IMR-90 (cell line): ENCODE results near the gene HSPH1. TPM values are rescaled to one million over a fixed set of nuclear protein-coding genes. Genes with fewer than 3 reads are reported as not detected.
A peak's percentile ranks its signal among the peaks of the same experiment; 100 is the strongest.

Experiments
- ATAC-seq: fragments of 200-7000 bp; cut with Tn5 transposase; 2 replicates; pipeline ENCODE4 v1.9.1; 2020; ENCODE audit warnings: low read depth, mild to moderate bottlenecking, moderate library complexity
- BruUV-seq: library from RNA; stranded (reverse); fragments of 400-500 nt; replicated peaks from 2 replicates; lab custom pipeline; 2021; lab: Mats Ljungman, UMichigan
- CTCF ChIA-PET: fragments of 300-600 bp; formaldehyde crosslinking; extraction: SDS; loops from one replicate; lab custom pipeline; 2021; ENCODE audit warnings: antibody characterized with exemption; lab: Yijun Ruan, JAX
- POLR2A ChIA-PET: fragments of 300-600 bp; sonication (Branson Sonifier 250); formaldehyde crosslinking; loops from one replicate; lab custom pipeline; 2022; ENCODE audit warnings: antibody characterized with exemption; ENCODE audit not compliant: unreplicated experiment; lab: Charles Lee
- DNase-seq: peaks from one replicate; pipeline ENCODE4 v3.0.0; 2013
- H2AFZ ChIP-seq: replicated peaks from 2 replicates; pipeline ENCODE3; 2013; ENCODE audit warnings: low read length, mild to moderate bottlenecking; ENCODE audit not compliant: poor library complexity
- H2AK5ac ChIP-seq: 2 replicates; pipeline ENCODE4 v1.6.1; 2013; ENCODE audit warnings: low read depth, low read length, inconsistent platforms
- H2AK9ac ChIP-seq: replicated peaks from 2 replicates; pipeline ENCODE3; 2013; ENCODE audit warnings: mild to moderate bottlenecking, low read depth, low read length, moderate library complexity; ENCODE audit not compliant: poor library complexity
- H2BK120ac ChIP-seq: 2 replicates; pipeline ENCODE4 v1.6.1; 2013; ENCODE audit warnings: low read depth, low read length, inconsistent platforms
- H2BK15ac ChIP-seq: 3 replicates; pipeline ENCODE4 v1.6.1; 2013; ENCODE audit warnings: low read depth, low read length, inconsistent platforms
- H2BK20ac ChIP-seq: 2 replicates; pipeline ENCODE4 v1.6.1; 2013; ENCODE audit warnings: low read depth, mild to moderate bottlenecking, inconsistent platforms, low read length, moderate library complexity
- H2BK5ac ChIP-seq: 2 replicates; pipeline ENCODE4 v1.6.1; 2013; ENCODE audit warnings: mild to moderate bottlenecking, low read depth, low read length, inconsistent platforms; ENCODE audit not compliant: poor library complexity, severe bottlenecking
- H3K14ac ChIP-seq: replicated peaks from 2 replicates; pipeline ENCODE4 v1.6.1; 2013; ENCODE audit warnings: low read depth, low read length, inconsistent platforms
- H3K18ac ChIP-seq: 2 replicates; pipeline ENCODE4 v1.6.1; 2013; ENCODE audit warnings: low read depth, low read length, control low read depth
- H3K23ac ChIP-seq: 2 replicates; pipeline ENCODE4 v1.6.1; 2013; ENCODE audit warnings: low read depth, low read length, inconsistent platforms
- H3K27ac ChIP-seq: 2 replicates; pipeline ENCODE4 v1.5.1; 2013; ENCODE audit warnings: mild to moderate bottlenecking, control low read depth, low read length; ENCODE audit not compliant: insufficient read depth
- H3K27me3 ChIP-seq: 2 replicates; pipeline ENCODE4 v1.6.1; 2013; ENCODE audit warnings: low read length; ENCODE audit not compliant: control insufficient read depth, insufficient read depth
- H3K36me3 ChIP-seq: 2 replicates; pipeline ENCODE4 v1.6.1; 2013; ENCODE audit warnings: low read length, mixed read lengths; ENCODE audit not compliant: control insufficient read depth, insufficient read depth
- H3K4ac ChIP-seq: 2 replicates; pipeline ENCODE4 v1.6.1; 2013; ENCODE audit warnings: low read depth, low read length, inconsistent platforms
- H3K4me1 ChIP-seq: 2 replicates; pipeline ENCODE4 v1.6.1; 2013; ENCODE audit warnings: low read length, mixed read lengths; ENCODE audit not compliant: control insufficient read depth, insufficient read depth
- H3K4me2 ChIP-seq: 2 replicates; pipeline ENCODE4 v1.6.1; 2013; ENCODE audit warnings: low read depth, mild to moderate bottlenecking, control low read depth, low read length, moderate library complexity
- H3K4me3 ChIP-seq: 2 replicates; pipeline ENCODE4 v1.5.1; 2013; ENCODE audit warnings: low read depth, mild to moderate bottlenecking, control low read depth, low read length, moderate library complexity; ENCODE audit not compliant: insufficient read depth
- H3K56ac ChIP-seq: 2 replicates; pipeline ENCODE4 v1.6.1; 2013; ENCODE audit warnings: low read length, inconsistent platforms; ENCODE audit not compliant: insufficient read depth; ENCODE audit errors: extremely low read depth
- H3K79me1 ChIP-seq, 2 experiments: 2 replicates each; pipeline ENCODE4 v1.6.1; 2013; ENCODE audit warnings: low read length in 2 of 2, inconsistent platforms in 1 of 2, low read depth in 1 of 2
- H3K9ac ChIP-seq: 2 replicates; pipeline ENCODE4 v1.6.1; 2013; ENCODE audit warnings: low read depth, low read length, control low read depth
- H3K9me1 ChIP-seq: 2 replicates; pipeline ENCODE4 v1.6.1; 2013; ENCODE audit warnings: low read length, inconsistent platforms; ENCODE audit not compliant: insufficient read depth
- H3K9me3 ChIP-seq: 2 replicates; pipeline ENCODE4 v1.6.1; 2013; ENCODE audit warnings: low read length; ENCODE audit not compliant: control insufficient read depth, insufficient read depth
- H4K20me1 ChIP-seq: 2 replicates; pipeline ENCODE4 v1.6.1; 2013; ENCODE audit warnings: low read length, inconsistent platforms; ENCODE audit not compliant: insufficient read depth
- H4K5ac ChIP-seq: 2 replicates; pipeline ENCODE4 v1.6.1; 2013; ENCODE audit warnings: mild to moderate bottlenecking, low read depth, low read length, control low read depth
- H4K8ac ChIP-seq, 2 experiments: 2 replicates each; pipeline ENCODE4 v1.6.1; 2013; ENCODE audit warnings: low read depth in 2 of 2, low read length in 2 of 2, control low read depth in 1 of 2, inconsistent platforms in 1 of 2
- H4K91ac ChIP-seq: 2 replicates; pipeline ENCODE4 v1.6.1; 2013; ENCODE audit warnings: low read depth, low read length, inconsistent platforms; ENCODE audit not compliant: insufficient read depth
- BHLHE40 ChIP-seq: fragments of 150-350 bp; IDR thresholded peaks from 2 replicates; pipeline ENCODE4 v1.6.1; 2016; ENCODE audit warnings: mild to moderate bottlenecking, low read depth, low read length
- CEBPB ChIP-seq: IDR thresholded peaks from 2 replicates; pipeline ENCODE4 v1.6.1; 2012; ENCODE audit warnings: low read depth, low read length, improper control_type of control experiment
- CHD1 ChIP-seq: IDR thresholded peaks from 2 replicates; pipeline ENCODE4 v1.6.1; 2012; ENCODE audit warnings: low read depth, low read length, improper control_type of control experiment
- CTCF ChIP-seq: conservative IDR thresholded peaks from 2 replicates; pipeline ENCODE4 v1.5.1; 2012; ENCODE audit warnings: mild to moderate bottlenecking, low read depth, low read length, improper control_type of control experiment
- ELK1 ChIP-seq: fragments of 150-350 bp; IDR thresholded peaks from 2 replicates; pipeline ENCODE4 v1.6.1; 2016; ENCODE audit warnings: low read depth, mild to moderate bottlenecking, low read length, moderate library complexity, borderline replicate concordance
- FOS ChIP-seq: fragments of 150-350 bp; IDR thresholded peaks from 2 replicates; pipeline ENCODE4 v1.6.1; 2016; ENCODE audit warnings: low read depth, low read length
- MAFK ChIP-seq: IDR thresholded peaks from 2 replicates; pipeline ENCODE4 v1.6.1; 2012; ENCODE audit warnings: low read depth, low read length, improper control_type of control experiment
- MAZ ChIP-seq: IDR thresholded peaks from 2 replicates; pipeline ENCODE4 v1.6.1; 2012; ENCODE audit warnings: low read depth, mild to moderate bottlenecking, low read length, improper control_type of control experiment, moderate library complexity, borderline replicate concordance
- MXI1 ChIP-seq: IDR thresholded peaks from 2 replicates; pipeline ENCODE4 v1.6.1; 2012; ENCODE audit warnings: low read depth, mild to moderate bottlenecking, low read length, moderate library complexity, borderline replicate concordance
- NFE2L2 ChIP-seq: fragments of 150-350 bp; IDR thresholded peaks from 2 replicates; pipeline ENCODE4 v1.6.1; 2016; ENCODE audit warnings: low read depth, mild to moderate bottlenecking, low read length
- POLR2A ChIP-seq: IDR thresholded peaks from 2 replicates; pipeline ENCODE4 v1.6.1; 2012; ENCODE audit warnings: mild to moderate bottlenecking, low read depth, low read length
- RAD21 ChIP-seq: IDR thresholded peaks from 2 replicates; pipeline ENCODE4 v1.6.1; 2012; ENCODE audit warnings: low read length, improper control_type of control experiment
- RCOR1 ChIP-seq: IDR thresholded peaks from 2 replicates; pipeline ENCODE4 v1.6.1; 2012; ENCODE audit warnings: mild to moderate bottlenecking, low read length, improper control_type of control experiment; ENCODE audit not compliant: insufficient replicate concordance
- RFX5 ChIP-seq: IDR thresholded peaks from 2 replicates; pipeline ENCODE4 v1.8.0; 2012; ENCODE audit warnings: low read depth, mild to moderate bottlenecking, low read length, moderate library complexity
- SMC3 ChIP-seq: fragments of 150-350 bp; IDR thresholded peaks from 2 replicates; pipeline ENCODE4 v1.6.1; 2016; ENCODE audit warnings: low read depth, mild to moderate bottlenecking, antibody characterized with exemption, low read length, moderate library complexity
- USF2 ChIP-seq: fragments of 150-350 bp; IDR thresholded peaks from 2 replicates; pipeline ENCODE4 v1.6.1; 2017; ENCODE audit warnings: mild to moderate bottlenecking, antibody characterized with exemption, low read length, low read depth
- WGBS, 2 experiments: methylation state at CpG; one replicate each; pipeline versions ENCODE4 v1.1.5 to v1.1.7; 2013; ENCODE audit warnings: missing lambda C conversion rate in 2 of 2; ENCODE audit not compliant: insufficient read length in 1 of 2; ENCODE audit errors: extremely low coverage in 2 of 2; 5-methylcytosine and 5-hydroxymethylcytosine counted together
- dilution Hi-C: fragments of 300-500 bp; cut with HindIII; formaldehyde crosslinking; loops from one replicate; pipeline ENCODE4 v1.14.3; 2018; ENCODE audit warnings: low sequenced_read_pairs; ENCODE audit not compliant: unreplicated experiment
- in situ Hi-C: fragments of 300-500 bp; cut with MboI; formaldehyde crosslinking; loops from 3 replicates; pipeline ENCODE4 v1.14.3; 2019; ENCODE audit warnings: low sequenced_read_pairs, inconsistent platforms, mixed read lengths
- intact Hi-C: fragments of 100-400 bp; cut with micrococcal nuclease; formaldehyde crosslinking; loops from 2 replicates; pipeline ENCODE4 v1.10.0; 2022
- polyA plus RNA-seq, 3 experiments: library from polyadenylated mRNA; depleted of rRNA; stranded (reverse); fragments of >200 nt; gene quantifications; 2 replicates each; pipeline ENCODE4 v1.2.3, GENCODE V29; 2012; ENCODE audit warnings: low replicate concordance in 1 of 3
- total RNA-seq: library from RNA; depleted of rRNA; stranded (reverse); fragments of >200 nt; gene quantifications from 2 replicates; pipeline ENCODE4 v1.2.3, GENCODE V29; 2012

The HSPH1 gene
- total and polyA plus RNA-seq, 2 of the 4 experiments (the other 2 are of a cell fraction), result 36.8 to 40.3 TPM

- H3K56ac ChIP-seq, result no peak overlapping the region
- H2BK15ac ChIP-seq, result no peak overlapping the region
- H3K14ac ChIP-seq, result no peak overlapping the region
- intact Hi-C loops (loop anchor here (1.0 kb wide), 2 partner anchors 250 to 568 kb away; no protein-coding TSS in a partner anchor), in situ Hi-C loops (loop anchor here (10.0 kb wide), 1 partner anchor 251 kb away; no protein-coding TSS in a partner anchor), dilution Hi-C loops (no loop called here)
- no peak overlapping the region for H3K9ac ChIP-seq
- H3K9me1 ChIP-seq, result no peaks in the 10 kb centered on the region; the same call in 1 of the 2 replicates
- no CpG with 5 or more reads among the region's 3 CpGs for WGBS, 2 experiments
- peak overlapping the region; percentile 2; the same call in 1 of the 2 replicates for H3K23ac ChIP-seq
- no peak overlapping the region for H4K8ac ChIP-seq
- H3K27me3 ChIP-seq, result no peaks in the 10 kb centered on the region
- no peak overlapping the region for H4K5ac ChIP-seq
- CTCF ChIA-PET, result interaction anchor here (0.6 to 3.1 kb wide), 9 partner anchors 15 to 685 kb away, joined by 3 to 14 read pairs (median 3); partner anchors contain the start of gene B3GLCT
- no peaks in the 10 kb centered on the region for H3K9me3 ChIP-seq
- H3K4me1 ChIP-seq, result peaks cover 2% of the 10 kb centered on the region
- no peak overlapping the region for H2AK5ac ChIP-seq
- H3K4me2 ChIP-seq, result peak overlapping the region; percentile 46; the same call in 1 of the 2 replicates
- H2BK5ac ChIP-seq, result no peak overlapping the region
- POLR2A ChIA-PET, result interaction anchor here (0.7 kb wide), 1 partner anchor 123 kb away, joined by 3 read pairs; no protein-coding TSS in a partner anchor
- ATAC-seq, result peak; percentile 85
- no peaks in the 10 kb centered on the region for H3K36me3 ChIP-seq
- no peak overlapping the region for H3K4ac ChIP-seq
- no peak for TF ChIP-seq RFX5
- no peak for TF ChIP-seq MAZ
- peak; percentile 27; the same call in 1 of the 2 replicates for TF ChIP-seq SMC3
- TF ChIP-seq CEBPB, result no peak
- TF ChIP-seq RAD21, result peak; percentile 67
- TF ChIP-seq CTCF, result peak; percentile 64
- TF ChIP-seq FOS, result no peak
- no peak for TF ChIP-seq RCOR1
- TF ChIP-seq NFE2L2, result no peak
- no peak for TF ChIP-seq MAFK
- no peak for TF ChIP-seq CHD1
- no peak for TF ChIP-seq USF2
- TF ChIP-seq MXI1, result no peak
- no peak for TF ChIP-seq POLR2A
- TF ChIP-seq ELK1, result no peak
- TF ChIP-seq BHLHE40, result no peak
- no peak overlapping the region for H3K4me3 ChIP-seq
- BruUV-seq, result no TSS peak
- H2BK20ac ChIP-seq, result no peak overlapping the region
- H3K18ac ChIP-seq, result no peak overlapping the region
- no peaks in the 10 kb centered on the region for H3K79me1 ChIP-seq
- H3K27ac ChIP-seq, result no peak overlapping the region
- DNase-seq, result peak; percentile 77
- peak overlapping the region; percentile 17; the same call in 1 of the 2 replicates for H2BK120ac ChIP-seq
- H2AK9ac ChIP-seq, result no peak overlapping the region
- no peaks in the 10 kb centered on the region for H4K20me1 ChIP-seq
- H4K91ac ChIP-seq, result no peak overlapping the region
- H2AFZ ChIP-seq, result no peak overlapping the region
Measured at GRCh38 chr13:31174018-31174417, 12.3 kb upstream of the HSPH1 start.
